ENCODE measurements around the gene MUTYH. TPM values are rescaled to one million over a fixed set of nuclear protein-coding genes. Genes with fewer than 3 reads are reported as not detected.
"Not testable (repeated sequence)": the region's sequence is repeated elsewhere in the genome, so short reads cannot be mapped to it uniquely, and the experiment has no call there.

MUTYH gene
- total RNA-seq, 2 experiments from 2014 or later: 52.6 to 70.1 TPM

DNA sequence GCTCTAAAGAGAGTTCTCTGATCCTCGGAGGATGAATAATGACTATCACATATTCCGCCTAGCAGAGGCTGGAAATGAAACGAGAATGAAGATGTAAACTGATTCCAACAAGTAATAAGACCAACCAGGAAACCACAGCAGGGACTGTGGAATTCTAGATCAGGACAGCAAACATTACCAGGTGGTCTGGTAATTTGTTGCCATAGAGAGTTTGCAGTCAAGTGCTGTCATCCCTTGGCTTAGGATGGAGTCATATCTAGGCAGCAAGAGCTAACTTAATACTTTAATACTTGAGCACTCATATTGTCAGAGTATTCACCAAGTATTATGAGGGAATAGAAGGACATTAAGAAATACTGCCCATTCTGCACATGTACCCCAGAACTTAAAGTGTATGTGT, 45.1 kb upstream of the MUTYH start:
- intact Hi-C loops (cut with micrococcal nuclease; ENCODE audit: unreplicated experiment): no loop called here
- POLR2A ChIA-PET: no interaction called here
- TF ChIP-seq, protein P1, sequence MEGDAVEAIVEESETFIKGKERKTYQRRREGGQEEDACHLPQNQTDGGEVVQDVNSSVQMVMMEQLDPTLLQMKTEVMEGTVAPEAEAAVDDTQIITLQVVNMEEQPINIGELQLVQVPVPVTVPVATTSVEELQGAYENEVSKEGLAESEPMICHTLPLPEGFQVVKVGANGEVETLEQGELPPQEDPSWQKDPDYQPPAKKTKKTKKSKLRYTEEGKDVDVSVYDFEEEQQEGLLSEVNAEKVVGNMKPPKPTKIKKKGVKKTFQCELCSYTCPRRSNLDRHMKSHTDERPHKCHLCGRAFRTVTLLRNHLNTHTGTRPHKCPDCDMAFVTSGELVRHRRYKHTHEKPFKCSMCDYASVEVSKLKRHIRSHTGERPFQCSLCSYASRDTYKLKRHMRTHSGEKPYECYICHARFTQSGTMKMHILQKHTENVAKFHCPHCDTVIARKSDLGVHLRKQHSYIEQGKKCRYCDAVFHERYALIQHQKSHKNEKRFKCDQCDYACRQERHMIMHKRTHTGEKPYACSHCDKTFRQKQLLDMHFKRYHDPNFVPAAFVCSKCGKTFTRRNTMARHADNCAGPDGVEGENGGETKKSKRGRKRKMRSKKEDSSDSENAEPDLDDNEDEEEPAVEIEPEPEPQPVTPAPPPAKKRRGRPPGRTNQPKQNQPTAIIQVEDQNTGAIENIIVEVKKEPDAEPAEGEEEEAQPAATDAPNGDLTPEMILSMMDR (conservative IDR thresholded peaks at IDR 0.05; ENCODE audit: low read length): no peak
- no peak for TF ChIP-seq EZH2phosphoT487 (IDR thresholded peaks at IDR 0.05; ENCODE audit: borderline replicate concordance, low read depth, low read length)
- H2AFZ ChIP-seq (ENCODE audit: low read length): no peak overlapping the region
- no peak overlapping the region for H3K4me2 ChIP-seq (ENCODE audit: low read length)
- CTCF ChIA-PET (ENCODE audit: unreplicated experiment): no interaction called here
- no peak overlapping the region for H3K27ac ChIP-seq (ENCODE audit: low read depth, low read length, poor library complexity, severe bottlenecking)
- BruUV-seq (replicated peaks): no TSS peak
- DNase-seq (ENCODE audit: low spot score): no peak
- no peaks in the 10 kb centered on the region for H3K36me3 ChIP-seq (ENCODE audit: insufficient read depth, low read length)
- no peak overlapping the region for H3K4me3 ChIP-seq (ENCODE audit: low read depth, low read length, poor library complexity, severe bottlenecking)
- no peaks in the 10 kb centered on the region for H3K9me3 ChIP-seq (ENCODE audit: low read length)
- H3K9me2 ChIP-seq (ENCODE audit: insufficient read depth, low read length): no peaks in the 10 kb centered on the region
- no peaks in the 10 kb centered on the region for H4K20me1 ChIP-seq (ENCODE audit: insufficient read depth, low read length)
- no peaks in the 10 kb centered on the region for H3K4me1 ChIP-seq (ENCODE audit: insufficient read depth, low read length, poor library complexity, severe bottlenecking)
- no peaks in the 10 kb centered on the region for H3K79me2 ChIP-seq (ENCODE audit: insufficient read depth, low read depth, low read length)

DNA sequence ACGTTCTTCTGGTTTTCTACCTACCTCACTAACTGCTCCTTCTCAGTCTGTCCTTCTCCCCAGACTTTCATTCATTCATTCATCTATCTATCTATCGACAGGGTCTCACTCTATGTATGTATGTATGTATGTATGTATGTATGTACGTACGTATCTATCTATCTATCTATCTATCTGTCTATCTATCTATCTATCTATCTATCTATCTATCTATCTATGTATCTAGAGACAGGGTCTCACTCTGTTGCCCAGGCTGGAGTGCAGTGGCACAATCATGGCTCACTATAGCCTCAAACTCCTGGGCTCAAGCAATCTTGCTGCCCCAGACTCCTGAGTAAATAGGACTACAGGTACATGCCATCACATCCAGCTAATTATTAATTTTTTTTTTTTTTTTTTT, 44.0 kb upstream of the MUTYH start:
- H3K36me3 ChIP-seq (ENCODE audit: insufficient read depth, low read length); H2AFZ ChIP-seq (ENCODE audit: low read length); intact Hi-C loops (cut with micrococcal nuclease; ENCODE audit: unreplicated experiment); H3K9me3 ChIP-seq (ENCODE audit: low read length); H3K79me2 ChIP-seq (ENCODE audit: insufficient read depth, low read depth, low read length); H3K4me3 ChIP-seq (ENCODE audit: low read depth, low read length, poor library complexity, severe bottlenecking); H4K20me1 ChIP-seq (ENCODE audit: insufficient read depth, low read length); H3K4me1 ChIP-seq (ENCODE audit: insufficient read depth, low read length, poor library complexity, severe bottlenecking); DNase-seq (ENCODE audit: low spot score); BruUV-seq (replicated peaks); H3K9me2 ChIP-seq (ENCODE audit: insufficient read depth, low read length); CTCF ChIA-PET (ENCODE audit: unreplicated experiment); H3K27ac ChIP-seq (ENCODE audit: low read depth, low read length, poor library complexity, severe bottlenecking); H3K4me2 ChIP-seq (ENCODE audit: low read length): not testable (repeated sequence)
- POLR2A ChIA-PET: interaction anchor here (0.6 to 0.7 kb wide), 2 partner anchors 7 to 44 kb away, joined by 3 read pairs; no protein-coding TSS in a partner anchor

DNA sequence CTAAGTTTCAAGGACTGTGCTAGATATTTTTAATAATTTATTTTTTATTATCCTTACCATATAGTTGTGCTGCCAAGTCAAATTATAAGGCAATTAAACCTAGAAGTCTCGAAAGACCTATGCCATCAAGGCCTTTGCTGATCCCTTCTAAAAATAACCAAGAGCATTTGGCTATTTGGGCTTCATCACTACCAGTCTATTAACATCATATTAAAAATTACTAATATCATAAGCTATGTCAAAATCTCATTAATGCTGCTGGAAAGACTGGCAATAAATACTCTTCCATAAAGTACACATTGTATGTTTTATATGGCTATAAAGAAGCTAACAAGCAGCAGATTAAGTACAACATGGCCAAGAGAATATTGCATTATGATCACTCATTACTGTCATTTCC, 43.0 kb upstream of the MUTYH start:
- no peaks in the 10 kb centered on the region for H3K79me2 ChIP-seq (ENCODE audit: insufficient read depth, low read depth, low read length)
- intact Hi-C loops (cut with micrococcal nuclease; ENCODE audit: unreplicated experiment): no loop called here
- DNase-seq (ENCODE audit: low spot score): no peak
- TF ChIP-seq, protein P1 (conservative IDR thresholded peaks at IDR 0.05; ENCODE audit: low read length): no peak
- no peak for TF ChIP-seq EZH2phosphoT487 (IDR thresholded peaks at IDR 0.05; ENCODE audit: borderline replicate concordance, low read depth, low read length)
- no peaks in the 10 kb centered on the region for H3K9me3 ChIP-seq (ENCODE audit: low read length)
- CTCF ChIA-PET (ENCODE audit: unreplicated experiment): no interaction called here
- H3K4me2 ChIP-seq (ENCODE audit: low read length): no peak overlapping the region
- no peaks in the 10 kb centered on the region for H4K20me1 ChIP-seq (ENCODE audit: insufficient read depth, low read length)
- no peak overlapping the region for H2AFZ ChIP-seq (ENCODE audit: low read length)
- H3K4me3 ChIP-seq (ENCODE audit: low read depth, low read length, poor library complexity, severe bottlenecking): no peak overlapping the region
- POLR2A ChIA-PET: interaction anchor here (0.6 to 1.0 kb wide), 4 partner anchors 9 to 428 kb away, joined by 3 to 4 read pairs (median 3); no protein-coding TSS in a partner anchor
- no peak overlapping the region for H3K27ac ChIP-seq (ENCODE audit: low read depth, low read length, poor library complexity, severe bottlenecking)
- no peaks in the 10 kb centered on the region for H3K4me1 ChIP-seq (ENCODE audit: insufficient read depth, low read length, poor library complexity, severe bottlenecking)
- no peaks in the 10 kb centered on the region for H3K9me2 ChIP-seq (ENCODE audit: insufficient read depth, low read length)
- BruUV-seq (replicated peaks): no TSS peak
- H3K36me3 ChIP-seq (ENCODE audit: insufficient read depth, low read length): no peaks in the 10 kb centered on the region
